GM12873 (cell line): ENCODE measurements around the gene FIGNL2.

Experiments
- TF ChIP-seq, protein P1 (sequence below): IDR thresholded peaks from 2 replicates; pipeline ENCODE4 v1.5.1; 2012; ENCODE audit warnings: low read depth, mild to moderate bottlenecking, moderate library complexity, low read length, control low read depth; ENCODE audit not compliant: insufficient read depth; ENCODE audit errors: missing control alignments

FIGNL2 gene

GRCh38 chr12:51850081-51850964 is 1.8 kb upstream of the FIGNL2 start:
- TF ChIP-seq, protein P1, sequence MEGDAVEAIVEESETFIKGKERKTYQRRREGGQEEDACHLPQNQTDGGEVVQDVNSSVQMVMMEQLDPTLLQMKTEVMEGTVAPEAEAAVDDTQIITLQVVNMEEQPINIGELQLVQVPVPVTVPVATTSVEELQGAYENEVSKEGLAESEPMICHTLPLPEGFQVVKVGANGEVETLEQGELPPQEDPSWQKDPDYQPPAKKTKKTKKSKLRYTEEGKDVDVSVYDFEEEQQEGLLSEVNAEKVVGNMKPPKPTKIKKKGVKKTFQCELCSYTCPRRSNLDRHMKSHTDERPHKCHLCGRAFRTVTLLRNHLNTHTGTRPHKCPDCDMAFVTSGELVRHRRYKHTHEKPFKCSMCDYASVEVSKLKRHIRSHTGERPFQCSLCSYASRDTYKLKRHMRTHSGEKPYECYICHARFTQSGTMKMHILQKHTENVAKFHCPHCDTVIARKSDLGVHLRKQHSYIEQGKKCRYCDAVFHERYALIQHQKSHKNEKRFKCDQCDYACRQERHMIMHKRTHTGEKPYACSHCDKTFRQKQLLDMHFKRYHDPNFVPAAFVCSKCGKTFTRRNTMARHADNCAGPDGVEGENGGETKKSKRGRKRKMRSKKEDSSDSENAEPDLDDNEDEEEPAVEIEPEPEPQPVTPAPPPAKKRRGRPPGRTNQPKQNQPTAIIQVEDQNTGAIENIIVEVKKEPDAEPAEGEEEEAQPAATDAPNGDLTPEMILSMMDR: no peak

- TF ChIP-seq, protein P1: no peak
These were observed 570 bp upstream of the FIGNL2 start for GRCh38 chr12:51848841-51849735.

DNA sequence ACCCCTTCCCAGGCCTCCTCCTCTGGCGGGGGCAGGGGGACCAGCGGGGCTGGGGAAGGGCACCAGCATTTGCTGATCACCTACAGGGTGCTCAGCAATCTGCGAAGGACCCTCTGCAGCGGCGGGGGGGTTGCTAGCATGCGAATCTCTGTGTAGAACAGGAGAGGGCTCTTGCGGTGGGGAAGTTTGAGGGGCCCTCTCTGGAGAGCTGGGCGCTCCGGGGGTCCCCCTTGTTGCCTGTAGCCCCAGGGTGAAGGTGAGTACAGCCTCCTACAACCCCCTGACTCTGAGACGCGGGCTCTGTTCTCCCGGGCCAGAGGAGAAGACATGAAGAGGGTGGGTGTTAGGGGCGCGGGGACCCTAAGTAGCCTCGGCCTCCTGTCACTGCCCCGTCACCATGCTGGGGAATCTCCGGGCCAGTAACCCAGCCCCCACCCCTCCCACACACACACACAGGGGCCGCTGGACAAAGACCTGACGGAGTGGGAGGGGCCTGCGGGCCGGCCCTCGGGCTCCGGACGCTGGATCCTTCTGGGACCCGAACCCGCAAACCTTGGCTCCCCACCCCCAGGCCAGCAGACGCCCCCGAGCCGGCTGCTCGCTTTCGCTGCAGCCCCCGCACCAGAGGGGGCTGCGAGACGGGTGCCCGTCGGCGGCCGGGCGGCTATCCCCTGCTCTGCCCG is 734 bp downstream of the FIGNL2 start:
- TF ChIP-seq, protein P1: no peak

DNA sequence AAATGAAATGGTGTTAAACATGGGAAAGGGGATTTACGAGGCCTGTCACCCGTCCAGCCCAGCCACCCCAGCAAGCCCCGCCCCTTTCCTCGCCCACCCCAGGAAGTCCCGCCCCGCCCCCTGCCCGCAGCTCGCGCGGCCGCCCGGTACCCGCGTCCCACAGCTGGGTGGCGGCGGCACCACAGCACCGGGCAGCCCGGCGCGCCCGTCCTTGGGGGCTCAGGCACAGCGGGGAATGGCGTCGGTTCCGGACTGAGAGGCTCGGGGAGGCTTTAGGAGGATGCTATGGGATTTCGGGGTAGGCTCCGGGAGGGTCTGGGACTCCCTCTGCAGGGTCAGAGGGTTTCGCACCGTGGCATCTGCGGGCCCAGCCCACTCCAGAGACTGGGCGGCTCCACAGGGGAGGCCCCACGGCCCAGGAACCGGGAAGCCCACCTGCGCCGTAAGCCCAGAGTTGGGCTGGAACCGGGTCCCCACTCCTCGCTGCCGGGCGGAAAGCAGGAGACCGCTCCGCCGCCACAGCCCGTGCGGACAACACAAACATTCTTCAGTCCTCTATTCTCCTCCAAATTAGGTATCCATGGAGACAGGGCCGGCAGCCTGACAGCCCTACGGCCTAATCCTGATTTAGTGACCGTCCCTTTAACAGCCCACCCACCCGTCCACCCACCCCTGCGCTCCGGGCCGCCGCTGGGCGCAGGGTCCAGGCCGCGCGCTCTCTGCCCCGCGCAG is 1.4 kb downstream of the FIGNL2 start:
- TF ChIP-seq, protein P1: no peak

DNA sequence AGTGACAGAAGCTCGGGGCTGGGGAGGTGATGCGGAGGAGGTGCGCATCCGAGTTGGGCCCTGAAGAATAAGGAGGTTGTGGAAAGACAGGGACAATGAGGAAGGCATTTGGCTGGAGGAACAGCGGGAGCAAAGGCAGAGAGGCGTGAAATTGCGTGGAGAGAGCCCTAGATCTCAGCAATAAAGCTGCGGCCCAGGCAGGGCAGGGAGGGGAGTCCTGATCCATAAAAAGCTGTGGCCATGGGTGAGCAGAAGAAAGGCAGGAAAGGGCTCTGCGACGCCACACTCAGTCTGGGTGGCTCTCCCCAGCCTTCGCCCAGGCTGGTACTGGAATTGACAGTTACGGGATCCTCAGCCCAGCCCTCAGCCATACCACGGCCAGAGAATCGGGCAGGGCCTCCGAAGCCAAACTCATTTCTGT is 2.2 kb downstream of the FIGNL2 start:
- TF ChIP-seq, protein P1: no peak

GRCh38 chr12:51845482-51845881 is 3.0 kb downstream of the FIGNL2 start:
- TF ChIP-seq, protein P1: no peak

- TF ChIP-seq, protein P1: no peak
These were observed 3.7 kb downstream of the FIGNL2 start for GRCh38 chr12:51844854-51845253.
